Measurements from ENCODE around the gene HOXA13. TPM values are rescaled to one million over a fixed set of nuclear protein-coding genes. Genes with fewer than 3 reads are reported as not detected.

The HOXA13 gene
- total and polyA plus RNA-seq, 2 experiments from 2014 or later: not detected

- Histone ChIP-seq H3K4me1 (ENCODE audit: low read depth) (no peaks in the 10 kb centered on the region), H3K9me3 (ENCODE audit: low read depth) (no peaks in the 10 kb centered on the region), H3K27ac (no peak overlapping the region), H3K4me3 (no peak overlapping the region), H3K27me3 (peaks cover 98% of the 10 kb centered on the region), H3K36me3 (no peaks in the 10 kb centered on the region)
- no peak for DNase-seq (ENCODE audit: low read depth in 1 of 2, low spot score in 1 of 2)
- TF ChIP-seq CTCF (IDR thresholded peaks at IDR 0.05; ENCODE audit: low read depth, low read length): no peak
These were observed 2.3 kb upstream of the HOXA13 start for GRCh38 chr7:27202018-27202861.

GRCh38 chr7:27201580-27202017 is 1.7 kb upstream of the HOXA13 start:
- Histone ChIP-seq H3K4me1 (ENCODE audit: low read depth) (no peaks in the 10 kb centered on the region), H3K36me3 (no peaks in the 10 kb centered on the region), H3K27ac (no peak overlapping the region), H3K27me3 (peaks cover 98% of the 10 kb centered on the region), H3K4me3 (no peak overlapping the region), H3K9me3 (ENCODE audit: low read depth) (no peaks in the 10 kb centered on the region)
- DNase-seq (ENCODE audit: low read depth in 1 of 2, low spot score in 1 of 2): no peak
- TF ChIP-seq CTCF (IDR thresholded peaks at IDR 0.05; ENCODE audit: low read depth, low read length): no peak

DNA sequence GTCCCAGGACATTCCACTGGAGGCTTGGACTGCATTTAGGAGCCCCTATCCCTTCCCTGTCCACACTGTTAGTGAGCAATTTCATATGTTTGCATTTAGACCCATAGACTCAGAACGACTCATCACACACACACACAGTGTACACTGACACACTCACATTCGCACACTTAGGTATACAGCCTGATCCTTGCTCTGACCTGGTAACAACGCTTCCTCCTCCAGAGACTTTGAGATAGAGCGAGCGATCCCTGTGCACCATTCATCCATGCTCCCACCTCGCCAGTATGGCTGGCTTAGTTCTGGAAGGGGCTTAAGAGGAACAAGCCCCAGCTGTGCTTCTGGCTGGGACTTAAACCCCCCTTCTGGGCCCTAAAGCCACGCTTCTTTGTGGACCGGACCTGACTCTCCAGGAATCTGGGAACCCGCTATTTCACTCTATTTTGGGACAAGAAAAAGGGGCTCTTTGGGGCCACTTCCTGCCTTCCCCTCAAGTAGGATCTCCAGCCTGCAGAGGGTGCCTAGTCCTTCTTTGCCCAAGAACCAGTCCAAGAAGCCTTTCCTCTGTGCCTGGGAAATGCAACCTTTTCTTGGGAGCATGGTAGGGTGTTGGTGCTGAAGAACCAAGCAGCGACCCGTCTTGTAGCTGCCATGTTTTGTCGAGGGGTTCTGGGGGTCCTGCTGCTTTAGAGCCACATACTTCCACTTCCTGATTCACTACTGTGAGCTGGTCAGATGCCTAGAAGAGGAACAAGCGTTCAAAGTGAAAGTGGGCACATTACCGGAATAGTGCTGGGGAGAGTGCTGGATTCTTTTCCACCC is 1.1 kb upstream of the HOXA13 start:
- no peak overlapping the region for H3K27ac ChIP-seq
- TF ChIP-seq CTCF (IDR thresholded peaks at IDR 0.05; ENCODE audit: low read depth, low read length): no peak
- no peak overlapping the region for H3K4me3 ChIP-seq
- H3K36me3 ChIP-seq: no peaks in the 10 kb centered on the region
- peaks cover 98% of the 10 kb centered on the region for H3K27me3 ChIP-seq
- no peaks in the 10 kb centered on the region for H3K9me3 ChIP-seq (ENCODE audit: low read depth)
- no peak for DNase-seq (ENCODE audit: low read depth in 1 of 2, low spot score in 1 of 2)
- H3K4me1 ChIP-seq (ENCODE audit: low read depth): no peaks in the 10 kb centered on the region

GRCh38 chr7:27198871-27199801 is 755 bp downstream of the HOXA13 start:
- TF ChIP-seq CTCF (IDR thresholded peaks at IDR 0.05; ENCODE audit: low read depth, low read length): no peak
- peak overlapping the region; percentile 8 for H3K4me3 ChIP-seq
- peaks cover 98% of the 10 kb centered on the region for H3K27me3 ChIP-seq
- no peak overlapping the region for H3K27ac ChIP-seq
- no peaks in the 10 kb centered on the region for H3K4me1 ChIP-seq (ENCODE audit: low read depth)
- H3K36me3 ChIP-seq: no peaks in the 10 kb centered on the region
- peak in 1 of 2 donors; percentile 29 for DNase-seq (ENCODE audit: low read depth in 1 of 2, low spot score in 1 of 2)
- no peaks in the 10 kb centered on the region for H3K9me3 ChIP-seq (ENCODE audit: low read depth)

Data from cardiac muscle cell (in vitro differentiated cells and primary cell).